GM23338 (cell line): ENCODE data around the gene EXOC3L2. TPM values are rescaled to one million over a fixed set of nuclear protein-coding genes. Genes with fewer than 3 reads are reported as not detected.

Experiments
- ATAC-seq: fragments of 200-7000 bp; cut with Tn5 transposase; 3 replicates; pipeline ENCODE4 v1.9.1; 2020
- DNase-seq: peaks from one replicate; pipeline ENCODE4 v3.0.0-alpha.2; 2015; ENCODE audit warnings: low spot score
- H2AFZ ChIP-seq: fragments of 200-600 bp; sonication (generic); 2 replicates; pipeline ENCODE4 v1.8.0; 2016; ENCODE audit warnings: antibody characterized with exemption, mild to moderate bottlenecking, moderate library complexity
- H3F3A ChIP-seq: fragments of 200-600 bp; sonication (generic); replicated peaks from 2 replicates; pipeline ENCODE4 v1.8.0; 2017; ENCODE audit warnings: antibody characterized with exemption, mixed run types, low read depth
- H3K27ac ChIP-seq: fragments of 200-600 bp; sonication (generic); 2 replicates; pipeline ENCODE4 v1.6.1; 2016; ENCODE audit warnings: low read depth
- H3K27me3 ChIP-seq: fragments of 200-600 bp; sonication (generic); 2 replicates; pipeline ENCODE4 v1.8.0; 2016; ENCODE audit warnings: mild to moderate bottlenecking, mixed run types, moderate library complexity; ENCODE audit not compliant: insufficient read depth
- H3K36me3 ChIP-seq: fragments of 200-600 bp; sonication (generic); 2 replicates; pipeline ENCODE4 v1.8.0; 2016; ENCODE audit warnings: mild to moderate bottlenecking; ENCODE audit not compliant: insufficient read depth
- H3K4me1 ChIP-seq: fragments of 200-600 bp; sonication (generic); 2 replicates; pipeline ENCODE4 v1.8.0; 2016; ENCODE audit warnings: mild to moderate bottlenecking, moderate library complexity; ENCODE audit not compliant: insufficient read depth
- H3K4me2 ChIP-seq: fragments of 200-600 bp; sonication (generic); 2 replicates; pipeline ENCODE4 v1.7.1; 2017; ENCODE audit warnings: mixed run types
- H3K4me3 ChIP-seq: fragments of 200-600 bp; sonication (generic); 2 replicates; pipeline ENCODE4 v1.6.1; 2016; ENCODE audit warnings: mixed run types
- H3K79me2 ChIP-seq: fragments of 200-600 bp; sonication (generic); replicated peaks from 2 replicates; pipeline ENCODE4 v1.8.0; 2017; ENCODE audit warnings: mild to moderate bottlenecking; ENCODE audit not compliant: insufficient read depth
- H3K9me2 ChIP-seq: fragments of 200-600 bp; sonication (generic); 2 replicates; pipeline ENCODE4 v1.8.0; 2017; ENCODE audit not compliant: insufficient read depth
- H4K20me1 ChIP-seq: fragments of 200-600 bp; sonication (generic); replicated peaks from 2 replicates; pipeline ENCODE4 v1.8.0; 2017; ENCODE audit warnings: mild to moderate bottlenecking; ENCODE audit not compliant: insufficient read depth
- H3K27ac Mint-ChIP-seq: 2 replicates; pipeline ENCODE4 v1.8.0; 2020; ENCODE audit warnings: inconsistent platforms, mild to moderate bottlenecking, moderate library complexity, mixed read lengths
- H3K27me3 Mint-ChIP-seq: 3 replicates; pipeline ENCODE4 v1.8.0; 2022; ENCODE audit warnings: low read depth, mild to moderate bottlenecking, moderate library complexity, mixed read lengths, inconsistent platforms; ENCODE audit not compliant: insufficient read depth, poor library complexity
- H3K36me3 Mint-ChIP-seq: 3 replicates; pipeline ENCODE4 v1.8.0; 2021; ENCODE audit warnings: low read depth, mild to moderate bottlenecking, inconsistent platforms, moderate library complexity, mixed read lengths
- H3K4me1 Mint-ChIP-seq: 3 replicates; pipeline ENCODE4 v1.8.0; 2020; ENCODE audit warnings: mild to moderate bottlenecking, inconsistent platforms, mixed read lengths
- H3K4me3 Mint-ChIP-seq: 3 replicates; pipeline ENCODE4 v1.8.0; 2021; ENCODE audit warnings: moderate library complexity, mild to moderate bottlenecking, inconsistent platforms, mixed read lengths
- H3K9me3 Mint-ChIP-seq: 3 replicates; pipeline ENCODE4 v1.8.0; 2020; ENCODE audit warnings: moderate library complexity, mild to moderate bottlenecking, inconsistent platforms, mixed read lengths
- CREB1 ChIP-seq: fragments of 250-450 bp; sonication (Bioruptor Pico); IDR thresholded peaks from 2 replicates; pipeline ENCODE4 v1.5.0; 2020; ENCODE audit warnings: low read depth, mild to moderate bottlenecking, moderate library complexity
- CTCF ChIP-seq, 2 experiments: fragments of 200-600 bp in 1 of 2; sonication (generic) in 1 of 2; conservative IDR thresholded peaks; 2 replicates each; pipeline versions ENCODE4 v1.5.1 to v1.6.1; 2016 to 2017; ENCODE audit warnings: antibody characterized with exemption in 2 of 2, low read depth in 2 of 2, mild to moderate bottlenecking in 2 of 2, moderate library complexity in 1 of 2
- EZH2 ChIP-seq: fragments of 200-600 bp; sonication (generic); IDR thresholded peaks from one replicate; pipeline ENCODE4 v1.8.0; 2017; ENCODE audit warnings: antibody characterized with exemption, mild to moderate bottlenecking, low read depth; ENCODE audit not compliant: unreplicated experiment
- EZH2phosphoT487 ChIP-seq: fragments of 200-600 bp; sonication (generic); IDR thresholded peaks from one replicate; pipeline ENCODE4 v1.8.1; 2018; ENCODE audit warnings: antibody characterized with exemption; ENCODE audit not compliant: unreplicated experiment
- JUNB ChIP-seq: IDR thresholded peaks from one replicate; pipeline ENCODE4 v1.6.1; 2016; ENCODE audit warnings: antibody characterized with exemption; ENCODE audit not compliant: unreplicated experiment
- NANOG ChIP-seq: IDR thresholded peaks from 2 replicates; pipeline ENCODE4 v1.6.1; 2016; ENCODE audit warnings: antibody characterized with exemption, borderline replicate concordance
- POLR2AphosphoS5 ChIP-seq: IDR thresholded peaks from 2 replicates; pipeline ENCODE4 v1.6.1; 2016; ENCODE audit warnings: antibody characterized with exemption, low read depth
- REST ChIP-seq: IDR thresholded peaks from one replicate; pipeline ENCODE4 v1.6.1; 2018; ENCODE audit warnings: antibody characterized with exemption; ENCODE audit not compliant: unreplicated experiment
- STAT1 ChIP-seq: IDR thresholded peaks from one replicate; pipeline ENCODE4 v1.6.1; 2016; ENCODE audit warnings: antibody characterized with exemption; ENCODE audit not compliant: unreplicated experiment
- ZNF114 ChIP-seq: fragments of 250-450 bp; sonication (Bioruptor Pico); IDR thresholded peaks from 2 replicates; pipeline ENCODE4 v1.5.0; 2020; ENCODE audit warnings: mild to moderate bottlenecking, moderate library complexity
- ZNF331 ChIP-seq: fragments of 250-450 bp; sonication (Bioruptor Pico); IDR thresholded peaks from 2 replicates; pipeline ENCODE4 v1.5.0; 2020; ENCODE audit warnings: low read depth, mild to moderate bottlenecking, moderate library complexity
- ZNF462 ChIP-seq: fragments of 250-450 bp; sonication (Bioruptor Pico); IDR thresholded peaks from 2 replicates; pipeline ENCODE4 v1.5.0; 2020; ENCODE audit warnings: mild to moderate bottlenecking, moderate library complexity
- polyA plus RNA-seq: library from polyadenylated mRNA; unstranded; fragments of >200 nt; fragmentation: Nextera tagmentation; extraction: Ambion mirVana; gene quantifications from 2 replicates; pipeline ENCODE4 v1.2.1, GENCODE V29; 2016
- total RNA-seq: library from RNA; depleted of rRNA; stranded (reverse); fragments of >200 nt; shearing (Covaris generic); gene quantifications from 2 replicates; pipeline ENCODE4 v1.2.3, GENCODE V29; 2014
- TF ChIP-seq, protein P1 (sequence below): IDR thresholded peaks from 2 replicates; pipeline ENCODE4 v1.6.1; 2016; ENCODE audit warnings: antibody characterized with exemption

Gene EXOC3L2
- total and polyA plus RNA-seq, 2 experiments from 2014 or later = 2.8 to 3.2 TPM

DNA sequence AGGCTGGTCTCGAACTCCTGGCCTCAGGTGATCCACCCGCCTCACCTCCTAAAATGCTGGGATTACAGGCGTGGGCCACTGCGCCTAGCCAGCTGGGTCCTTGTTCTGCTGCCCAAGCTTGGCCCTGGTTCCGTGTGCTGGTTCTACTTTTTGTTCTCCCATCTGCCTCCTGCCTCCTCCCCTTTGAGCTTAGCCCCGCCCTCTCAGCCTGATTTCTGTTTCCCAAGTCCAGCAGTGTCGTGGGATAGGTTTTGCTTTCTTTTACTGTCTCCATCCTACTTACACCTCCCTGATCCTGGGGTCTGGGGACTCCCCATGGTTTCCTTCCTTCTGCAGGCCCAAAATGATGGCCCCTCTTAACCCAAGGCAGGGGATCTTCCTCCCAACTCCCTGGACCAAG is 64.3 kb downstream of the EXOC3L2 start:
- peaks cover 3% of the 10 kb centered on the region; the same call in 1 of the 3 replicates for H3K36me3 Mint-ChIP-seq
- Histone ChIP-seq H3K27me3 (peaks cover 6% of the 10 kb centered on the region; the same call in 1 of the 2 replicates), H3K79me2 (peaks cover 15% of the 10 kb centered on the region), H3F3A (0 out of 2 replicates have a peak, but pooled peaks cover 4% of the 10 kb centered on the region), H3K4me2 (no peak overlapping the region), H3K4me3 (no peak overlapping the region), H2AFZ (no peak overlapping the region), H3K4me1 (peaks cover 3% of the 10 kb centered on the region; the same call in 1 of the 2 replicates), H4K20me1 (no peaks in the 10 kb centered on the region), H3K9me2 (no peaks in the 10 kb centered on the region), H3K27ac (no peak overlapping the region), H3K36me3 (no peaks in the 10 kb centered on the region)
- H3K4me1 Mint-ChIP-seq = peaks cover 2% of the 10 kb centered on the region; the same call in 1 of the 3 replicates
- TF ChIP-seq CTCF (conservative IDR thresholded peaks at IDR 0.05; ENCODE audit: low read depth in 2 of 2) = no peak
- TF ChIP-seq POLR2AphosphoS5 = no peak
- TF ChIP-seq REST = no peak
- no peak for TF ChIP-seq NANOG
- TF ChIP-seq EZH2phosphoT487 = no peak
- TF ChIP-seq ZNF462 (CRISPR knock-in tag) = no peak
- no peak for TF ChIP-seq ZNF331 (CRISPR knock-in tag)
- TF ChIP-seq CREB1 (CRISPR knock-in tag) = no peak
- no peak for TF ChIP-seq STAT1
- TF ChIP-seq, protein P1, sequence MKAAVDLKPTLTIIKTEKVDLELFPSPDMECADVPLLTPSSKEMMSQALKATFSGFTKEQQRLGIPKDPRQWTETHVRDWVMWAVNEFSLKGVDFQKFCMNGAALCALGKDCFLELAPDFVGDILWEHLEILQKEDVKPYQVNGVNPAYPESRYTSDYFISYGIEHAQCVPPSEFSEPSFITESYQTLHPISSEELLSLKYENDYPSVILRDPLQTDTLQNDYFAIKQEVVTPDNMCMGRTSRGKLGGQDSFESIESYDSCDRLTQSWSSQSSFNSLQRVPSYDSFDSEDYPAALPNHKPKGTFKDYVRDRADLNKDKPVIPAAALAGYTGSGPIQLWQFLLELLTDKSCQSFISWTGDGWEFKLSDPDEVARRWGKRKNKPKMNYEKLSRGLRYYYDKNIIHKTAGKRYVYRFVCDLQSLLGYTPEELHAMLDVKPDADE = no peak
- no peak for TF ChIP-seq EZH2
- no peak for TF ChIP-seq ZNF114
- no peak for TF ChIP-seq JUNB
- DNase-seq (peak; percentile 33), ATAC-seq (no peak)
- peak overlapping the region; percentile 73; the same call in 2 of the 3 replicates for H3K4me3 Mint-ChIP-seq
- H3K27me3 Mint-ChIP-seq = peaks cover 24% of the 10 kb centered on the region
- no peak overlapping the region for H3K27ac Mint-ChIP-seq
- H3K9me3 Mint-ChIP-seq = no peaks in the 10 kb centered on the region
